Medulla oblongata (tissue), 1 donor: ENCODE measurements around the gene PLEKHA7.

Source experiments
- DNase-seq: peaks from one replicate; pipeline ENCODE4 v3.0.0-alpha.2; 2015; ENCODE audit errors: extremely low spot score

PLEKHA7 gene

DNA sequence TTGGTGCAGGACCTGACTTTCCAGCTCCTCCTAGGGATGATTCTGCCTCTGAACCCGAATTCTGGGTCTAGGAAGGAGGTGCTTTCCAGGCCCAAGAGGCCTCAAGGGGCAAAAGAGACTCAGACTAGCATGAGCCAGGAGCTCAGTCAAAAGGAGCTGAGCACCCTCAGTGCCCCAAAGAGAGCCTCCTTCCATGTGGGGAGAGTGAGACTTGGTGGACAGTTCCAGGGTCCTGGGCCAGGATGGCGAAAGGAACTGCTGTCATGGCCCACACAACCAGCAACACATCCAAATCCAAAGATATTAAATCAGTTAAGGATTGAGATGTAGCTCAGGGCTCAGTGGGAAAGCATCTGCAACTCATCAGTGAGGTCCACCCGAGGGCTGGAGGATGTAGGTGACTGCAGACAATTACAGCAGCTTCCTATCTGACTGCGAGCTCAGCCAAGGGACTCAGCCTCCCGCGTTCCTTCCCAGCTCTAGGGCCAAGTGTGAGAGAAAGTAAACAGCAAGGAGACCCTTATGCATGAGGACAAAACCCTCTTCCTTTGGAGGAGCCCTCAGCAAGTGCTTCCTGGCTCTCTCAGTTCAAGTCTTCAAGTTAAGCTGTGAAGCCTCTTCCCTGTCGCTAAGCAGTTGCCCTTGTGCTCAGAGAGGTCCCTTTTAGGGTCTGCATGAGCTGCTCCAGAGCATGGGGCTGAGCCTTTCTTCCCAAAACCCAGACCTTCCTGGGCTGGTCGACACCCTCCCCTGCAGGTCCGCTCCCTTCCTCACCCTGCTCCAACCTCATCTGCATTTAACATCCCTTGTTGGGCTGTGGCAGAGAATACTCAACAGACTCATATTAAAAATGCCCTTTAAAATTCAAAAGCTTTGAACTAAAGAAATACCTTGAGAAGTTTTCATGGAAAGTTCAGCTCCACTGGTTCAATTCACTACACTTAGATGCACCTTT, 240.0 kb downstream of the PLEKHA7 start:
- DNase-seq = no peak

- DNase-seq = no peak
Observed at GRCh38 chr11:16772141-16772512, 242.1 kb downstream of the PLEKHA7 start.

- no peak for DNase-seq
Observed at GRCh38 chr11:16771350-16772140, 242.7 kb downstream of the PLEKHA7 start.

GRCh38 chr11:16770016-16770415, 244.2 kb downstream of the PLEKHA7 start:
- no peak for DNase-seq

DNA sequence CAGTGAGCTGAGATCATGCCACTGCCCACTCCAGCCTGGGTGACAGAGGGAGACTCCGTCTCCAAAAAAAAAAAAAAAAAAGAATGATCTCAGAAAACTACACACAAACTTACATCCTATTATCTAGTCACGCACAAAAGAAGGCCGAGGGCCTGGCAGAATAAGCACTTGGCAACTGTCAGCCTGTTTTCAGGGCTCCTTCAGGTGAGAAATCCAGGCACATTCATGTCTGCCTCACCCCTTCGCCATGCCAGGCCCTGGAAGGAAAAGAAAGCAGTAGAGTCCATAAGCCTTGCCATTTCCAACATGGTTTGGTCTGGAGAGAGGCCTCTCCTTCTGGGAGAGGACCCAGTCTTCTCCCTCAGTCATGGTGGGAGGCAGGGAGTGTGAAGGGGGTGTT, 244.8 kb downstream of the PLEKHA7 start:
- DNase-seq = no peak

DNA sequence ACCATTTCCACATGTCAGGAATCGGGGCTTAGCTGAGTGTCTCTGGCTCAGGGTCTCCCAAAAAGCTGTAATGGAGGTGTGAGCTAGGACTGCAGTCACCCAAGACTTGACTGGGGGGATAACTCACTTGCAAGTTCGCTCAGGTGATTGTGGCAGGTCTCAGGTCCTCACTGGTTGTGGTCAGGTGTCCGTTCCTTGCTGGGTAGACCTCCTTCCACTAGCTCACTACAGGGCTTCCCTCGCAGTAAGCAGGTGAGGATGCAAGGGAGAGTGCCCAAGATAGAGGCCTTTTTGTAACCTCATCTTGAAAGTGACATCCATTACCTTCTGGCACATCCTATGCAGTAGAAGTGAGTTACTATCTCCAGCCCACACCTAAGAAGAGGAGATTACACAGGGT, 246.3 kb downstream of the PLEKHA7 start:
- no peak for DNase-seq

GRCh38 chr11:16767137-16767536, 247.1 kb downstream of the PLEKHA7 start:
- no peak for DNase-seq

DNA sequence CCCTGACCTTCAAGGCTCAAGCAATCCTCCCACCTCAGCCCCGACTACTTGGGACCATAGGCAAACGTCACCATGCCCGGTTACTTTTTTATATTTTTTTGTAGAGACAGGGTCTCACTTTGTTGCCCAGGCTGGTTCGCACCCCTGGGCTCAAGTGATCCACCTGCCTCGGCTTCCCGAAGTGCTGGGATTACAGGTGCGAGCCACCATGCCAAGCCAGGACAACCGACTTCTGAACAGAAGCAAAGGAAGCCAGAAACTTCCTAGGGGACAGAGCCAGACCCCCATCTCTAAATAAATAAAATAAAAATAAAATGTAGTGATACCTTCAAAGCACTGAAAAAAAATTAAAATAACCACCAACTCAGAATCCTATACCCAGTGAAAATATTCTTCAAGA, 249.3 kb downstream of the PLEKHA7 start:
- no peak for DNase-seq

DNA sequence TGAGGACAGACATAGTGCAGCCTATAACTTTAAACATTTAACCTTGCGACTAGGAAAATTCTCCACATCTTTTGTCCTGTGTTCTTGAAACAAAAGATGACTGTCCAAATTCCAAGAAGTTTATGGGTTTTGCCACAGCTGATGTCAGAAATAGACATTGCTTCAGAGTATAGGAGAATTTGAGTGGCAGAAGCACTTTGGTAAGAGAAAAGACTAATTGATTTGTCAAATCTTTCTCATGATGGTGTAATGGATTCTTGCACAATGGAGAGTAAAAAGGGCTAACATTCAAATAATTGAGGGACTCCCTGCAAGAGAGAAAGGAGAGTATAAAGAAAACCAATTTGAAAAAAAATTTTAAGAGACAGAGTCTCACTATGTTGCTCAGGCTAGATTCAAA, 250.5 kb downstream of the PLEKHA7 start:
- no peak for DNase-seq

GRCh38 chr11:16759857-16760508, 254.2 kb downstream of the PLEKHA7 start:
- DNase-seq = no peak

GRCh38 chr11:16758382-16759024, 255.7 kb downstream of the PLEKHA7 start:
- no peak for DNase-seq

DNA sequence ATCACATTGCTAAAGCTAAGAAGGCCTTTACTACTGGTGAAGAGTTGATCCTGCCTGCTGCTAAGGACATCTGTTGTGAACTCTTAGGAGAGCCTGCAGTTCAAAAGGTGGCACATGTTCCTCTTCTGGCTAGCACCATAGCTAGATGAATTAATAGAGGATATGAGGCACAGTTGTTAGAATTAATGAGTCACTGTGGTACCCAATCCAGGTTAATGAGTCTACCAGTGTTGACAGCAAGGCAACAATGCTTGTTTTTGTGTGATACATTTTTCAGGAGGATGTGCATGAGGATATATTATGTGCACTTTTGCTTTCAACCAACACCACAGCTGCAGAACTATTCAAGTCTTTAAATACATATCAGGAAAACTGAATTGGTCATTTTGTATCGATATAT, 263.8 kb downstream of the PLEKHA7 start:
- no peak for DNase-seq

DNA sequence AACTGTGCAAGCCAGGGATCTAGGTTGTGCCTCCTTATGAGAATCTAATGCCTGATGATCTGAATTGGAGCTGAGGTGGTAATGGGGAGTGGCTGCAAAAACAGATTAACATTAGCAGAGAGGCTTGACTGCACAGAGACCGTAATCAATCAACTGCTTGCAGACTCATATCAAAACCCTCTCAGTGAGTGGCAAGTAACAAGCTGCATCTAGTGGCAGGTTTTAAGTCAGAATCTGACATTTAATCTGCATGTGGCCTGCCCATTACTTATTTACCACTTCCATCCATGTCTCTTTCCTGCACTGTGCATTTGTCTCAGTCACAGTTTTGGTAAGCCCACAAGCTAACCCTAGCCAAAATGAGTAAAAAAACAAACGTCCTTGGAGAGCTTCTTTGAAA, 264.5 kb downstream of the PLEKHA7 start:
- DNase-seq = no peak

- DNase-seq = no peak
Observed at GRCh38 chr11:16749092-16749491, 265.1 kb downstream of the PLEKHA7 start.

DNA sequence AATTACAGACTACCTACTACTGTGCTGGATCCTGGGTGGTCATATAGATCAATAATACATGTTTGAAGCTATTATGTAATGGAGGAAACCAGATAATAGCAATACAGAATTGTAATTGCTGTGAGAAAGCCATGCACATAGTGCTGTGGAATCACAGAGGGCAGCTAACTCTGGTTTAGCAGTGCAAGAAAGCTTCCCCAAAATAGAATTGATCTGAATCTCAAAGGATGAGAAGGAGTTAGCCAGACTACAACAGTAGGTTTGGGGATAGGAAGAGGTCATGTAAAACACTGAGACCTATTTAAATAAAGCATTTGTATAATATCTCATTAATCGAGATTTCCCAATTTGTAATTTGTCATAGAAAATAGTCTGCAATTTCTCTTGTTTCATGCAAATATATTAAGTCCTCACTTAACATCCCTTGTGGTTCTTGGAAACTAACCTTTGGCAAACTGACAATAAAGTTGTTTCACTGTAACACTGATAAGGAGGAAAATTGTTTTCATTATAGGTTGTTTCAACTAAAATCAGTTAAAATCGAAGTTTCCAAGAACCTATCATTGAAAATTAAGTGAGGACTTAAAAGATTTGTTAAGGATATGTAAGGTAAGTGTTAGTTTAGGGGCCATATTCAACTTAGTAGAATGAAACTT, 268.1 kb downstream of the PLEKHA7 start:
- no peak for DNase-seq

DNA sequence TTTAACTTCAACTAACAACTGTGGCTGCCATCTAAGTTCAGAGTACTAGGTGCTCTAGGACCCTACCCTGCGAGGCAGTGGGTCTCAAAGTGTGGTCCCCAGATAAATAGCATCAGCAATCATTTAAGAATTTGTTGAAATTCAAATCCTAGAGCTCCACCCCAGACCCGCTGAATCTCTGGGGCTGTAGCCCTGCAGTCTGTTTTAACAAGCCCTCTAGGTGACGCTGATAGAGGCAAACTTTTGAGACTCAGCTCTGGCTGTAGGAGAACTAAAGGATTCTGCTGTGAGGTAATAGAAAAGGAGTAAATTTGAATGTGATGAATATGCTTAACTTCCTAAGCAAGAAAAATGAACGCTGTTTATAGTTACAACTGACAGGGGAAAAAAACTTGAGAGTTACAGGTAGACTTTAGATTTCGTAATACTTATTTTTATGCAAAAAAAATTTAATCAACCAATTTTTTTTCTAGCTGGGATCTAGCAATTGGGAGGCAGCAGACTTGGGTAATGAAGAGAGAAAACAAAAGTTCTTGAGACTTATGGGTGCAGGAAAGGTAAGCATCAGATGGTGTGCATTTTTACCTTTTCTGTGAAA, 270.0 kb downstream of the PLEKHA7 start:
- DNase-seq = no peak

- DNase-seq = no peak
Observed at GRCh38 chr11:16743478-16743877, 270.7 kb downstream of the PLEKHA7 start.

DNA sequence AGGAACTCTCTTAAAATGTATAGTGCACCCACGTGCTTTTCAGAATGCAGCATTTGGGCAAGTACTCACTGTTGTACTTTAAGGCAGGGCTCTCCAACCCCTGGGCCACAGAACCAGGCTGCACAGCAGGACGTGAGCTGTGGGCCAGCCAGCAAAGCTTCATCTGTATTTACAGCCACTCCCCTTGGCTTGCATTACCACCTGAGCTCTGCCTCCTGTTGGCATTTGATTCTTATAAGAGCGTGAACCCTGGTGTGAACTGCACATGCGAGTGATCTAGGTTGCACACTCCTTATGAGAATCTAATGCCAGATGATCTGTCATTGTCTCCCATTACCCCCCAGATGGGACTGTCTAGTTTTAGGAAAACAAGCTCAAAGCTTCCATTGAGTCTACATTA, 272.7 kb downstream of the PLEKHA7 start:
- no peak for DNase-seq

GRCh38 chr11:16738947-16739815, 275.0 kb downstream of the PLEKHA7 start:
- no peak for DNase-seq
